ENCODE results near the gene BCAS3.

DNA sequence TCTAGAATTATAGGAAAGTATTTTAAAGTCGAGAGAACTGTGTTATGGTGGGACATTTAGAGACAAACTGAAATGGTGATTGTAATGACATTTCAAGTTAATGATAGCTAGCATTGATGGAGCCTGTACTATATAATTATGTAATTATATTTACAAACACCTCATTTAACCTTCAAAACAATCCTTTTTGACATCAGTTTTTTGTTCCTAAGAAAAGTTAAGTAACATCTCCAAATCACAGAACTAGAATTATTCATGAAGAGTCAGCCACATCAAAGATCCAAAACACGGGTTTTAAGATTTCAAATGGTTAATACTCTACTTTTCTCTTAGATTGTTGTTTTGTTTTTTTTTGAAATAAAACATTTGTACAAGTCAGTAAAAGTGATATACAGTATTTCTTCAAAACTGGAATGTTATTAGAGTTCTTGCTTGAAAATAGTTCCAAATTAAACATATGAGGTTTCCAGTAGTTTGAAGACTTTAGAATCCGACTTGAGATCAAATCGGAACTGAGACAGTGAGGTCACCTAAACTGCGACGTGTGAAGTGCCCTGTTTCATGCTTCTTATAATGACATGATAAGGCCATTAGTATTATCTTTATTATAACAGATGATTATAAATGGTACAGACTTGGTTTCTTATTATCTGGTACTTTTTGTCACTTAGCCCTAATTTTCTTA is 457.0 kb downstream of the BCAS3 start:
- TF ChIP-seq, protein P1, sequence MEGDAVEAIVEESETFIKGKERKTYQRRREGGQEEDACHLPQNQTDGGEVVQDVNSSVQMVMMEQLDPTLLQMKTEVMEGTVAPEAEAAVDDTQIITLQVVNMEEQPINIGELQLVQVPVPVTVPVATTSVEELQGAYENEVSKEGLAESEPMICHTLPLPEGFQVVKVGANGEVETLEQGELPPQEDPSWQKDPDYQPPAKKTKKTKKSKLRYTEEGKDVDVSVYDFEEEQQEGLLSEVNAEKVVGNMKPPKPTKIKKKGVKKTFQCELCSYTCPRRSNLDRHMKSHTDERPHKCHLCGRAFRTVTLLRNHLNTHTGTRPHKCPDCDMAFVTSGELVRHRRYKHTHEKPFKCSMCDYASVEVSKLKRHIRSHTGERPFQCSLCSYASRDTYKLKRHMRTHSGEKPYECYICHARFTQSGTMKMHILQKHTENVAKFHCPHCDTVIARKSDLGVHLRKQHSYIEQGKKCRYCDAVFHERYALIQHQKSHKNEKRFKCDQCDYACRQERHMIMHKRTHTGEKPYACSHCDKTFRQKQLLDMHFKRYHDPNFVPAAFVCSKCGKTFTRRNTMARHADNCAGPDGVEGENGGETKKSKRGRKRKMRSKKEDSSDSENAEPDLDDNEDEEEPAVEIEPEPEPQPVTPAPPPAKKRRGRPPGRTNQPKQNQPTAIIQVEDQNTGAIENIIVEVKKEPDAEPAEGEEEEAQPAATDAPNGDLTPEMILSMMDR (IDR thresholded peaks at IDR 0.05; ENCODE audit: low read depth, low read length, missing input control), result no peak
- TF ChIP-seq GABPA (IDR thresholded peaks at IDR 0.05 in 1 of 2, conservative IDR thresholded peaks at IDR 0.05 in 1 of 2) (no peak), EGR1 (IDR thresholded peaks at IDR 0.05; ENCODE audit: low read depth in 2 of 2) (no peak), TAF1 (conservative IDR thresholded peaks at IDR 0.05) (no peak), JUND (IDR thresholded peaks at IDR 0.05) (no peak), HNF4G (IDR thresholded peaks at IDR 0.05) (no peak), RAD21 (IDR thresholded peaks at IDR 0.05) (no peak)
